ENCODE measurements around the gene CCDC68.

DNA sequence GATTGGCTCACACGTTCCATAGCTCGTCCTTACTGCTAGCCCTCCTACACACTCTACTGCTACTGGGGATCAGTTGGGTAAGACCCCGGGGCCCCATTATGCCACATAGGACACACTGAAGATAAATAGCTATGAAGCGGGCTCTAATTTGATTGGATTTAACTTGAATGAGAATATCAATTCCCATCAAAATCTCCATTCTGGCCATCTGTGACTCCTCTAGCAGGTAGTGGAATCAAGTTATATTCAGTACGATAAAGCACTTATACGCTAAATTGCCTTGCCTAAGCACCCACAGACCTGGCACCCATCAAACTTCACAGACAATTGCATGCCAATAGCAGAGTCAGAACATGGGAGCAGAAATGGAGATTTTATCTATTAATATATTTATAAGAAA is 39.8 kb downstream of the CCDC68 start:
- TF ChIP-seq, protein P1, sequence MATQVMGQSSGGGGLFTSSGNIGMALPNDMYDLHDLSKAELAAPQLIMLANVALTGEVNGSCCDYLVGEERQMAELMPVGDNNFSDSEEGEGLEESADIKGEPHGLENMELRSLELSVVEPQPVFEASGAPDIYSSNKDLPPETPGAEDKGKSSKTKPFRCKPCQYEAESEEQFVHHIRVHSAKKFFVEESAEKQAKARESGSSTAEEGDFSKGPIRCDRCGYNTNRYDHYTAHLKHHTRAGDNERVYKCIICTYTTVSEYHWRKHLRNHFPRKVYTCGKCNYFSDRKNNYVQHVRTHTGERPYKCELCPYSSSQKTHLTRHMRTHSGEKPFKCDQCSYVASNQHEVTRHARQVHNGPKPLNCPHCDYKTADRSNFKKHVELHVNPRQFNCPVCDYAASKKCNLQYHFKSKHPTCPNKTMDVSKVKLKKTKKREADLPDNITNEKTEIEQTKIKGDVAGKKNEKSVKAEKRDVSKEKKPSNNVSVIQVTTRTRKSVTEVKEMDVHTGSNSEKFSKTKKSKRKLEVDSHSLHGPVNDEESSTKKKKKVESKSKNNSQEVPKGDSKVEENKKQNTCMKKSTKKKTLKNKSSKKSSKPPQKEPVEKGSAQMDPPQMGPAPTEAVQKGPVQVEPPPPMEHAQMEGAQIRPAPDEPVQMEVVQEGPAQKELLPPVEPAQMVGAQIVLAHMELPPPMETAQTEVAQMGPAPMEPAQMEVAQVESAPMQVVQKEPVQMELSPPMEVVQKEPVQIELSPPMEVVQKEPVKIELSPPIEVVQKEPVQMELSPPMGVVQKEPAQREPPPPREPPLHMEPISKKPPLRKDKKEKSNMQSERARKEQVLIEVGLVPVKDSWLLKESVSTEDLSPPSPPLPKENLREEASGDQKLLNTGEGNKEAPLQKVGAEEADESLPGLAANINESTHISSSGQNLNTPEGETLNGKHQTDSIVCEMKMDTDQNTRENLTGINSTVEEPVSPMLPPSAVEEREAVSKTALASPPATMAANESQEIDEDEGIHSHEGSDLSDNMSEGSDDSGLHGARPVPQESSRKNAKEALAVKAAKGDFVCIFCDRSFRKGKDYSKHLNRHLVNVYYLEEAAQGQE (IDR thresholded peaks at IDR 0.05; ENCODE audit: insufficient read depth in 1 of 2, low read depth in 2 of 2, low read length in 2 of 2) = no peak
- TF ChIP-seq POLR2AphosphoS5 (IDR thresholded peaks at IDR 0.05; ENCODE audit: low read depth, low read length) = no peak
- TF ChIP-seq TAF1 (IDR thresholded peaks at IDR 0.05; ENCODE audit: borderline replicate concordance, insufficient read depth, low read length) = no peak

Data from PFSK-1 (cell line).